Caco-2 (cell line): ENCODE measurements around the gene PRKAA1. TPM values are rescaled to one million over a fixed set of nuclear protein-coding genes. Genes with fewer than 3 reads are reported as not detected.

ENCODE experiments used
- BruUV-seq: library from RNA; stranded (reverse); fragments of 400-500 nt; replicated peaks from 2 replicates; lab custom pipeline; 2021; lab: Mats Ljungman, UMichigan
- CTCF ChIA-PET: fragments of 300-600 bp; sonication (Branson Sonifier 250); formaldehyde crosslinking; loops from one replicate; lab custom pipeline; 2022; ENCODE audit warnings: antibody characterized with exemption; lab: Charles Lee
- POLR2A ChIA-PET: fragments of 300-600 bp; sonication (Branson Sonifier 250); formaldehyde crosslinking; loops from one replicate; lab custom pipeline; 2022; ENCODE audit warnings: antibody characterized with exemption; lab: Charles Lee
- DNase-seq, 2 experiments: peaks; one replicate each; pipeline versions ENCODE4 v3.0.0 to v3.0.0-alpha.2; 2020 to 2022
- H3K27me3 ChIP-seq: replicated peaks from 2 replicates; pipeline ENCODE4 v1.6.0; 2011; ENCODE audit warnings: low read length; ENCODE audit not compliant: control insufficient read depth, insufficient read depth
- H3K36me3 ChIP-seq: 2 replicates; pipeline ENCODE4 v1.5.1; 2011; ENCODE audit warnings: low read length; ENCODE audit not compliant: control insufficient read depth, insufficient read depth
- H3K4me1 ChIP-seq: fragments of 250-450 bp; sonication (Bioruptor Pico); 2 replicates; pipeline ENCODE4 v1.5.1; 2020; ENCODE audit warnings: mild to moderate bottlenecking
- H3K4me3 ChIP-seq: 2 replicates; pipeline ENCODE4 v1.5.1; 2011; ENCODE audit warnings: low read depth, mild to moderate bottlenecking, control low read depth, low read length
- H3K9me3 ChIP-seq: fragments of 250-450 bp; sonication (Bioruptor Pico); 2 replicates; pipeline ENCODE4 v1.5.1; 2020; ENCODE audit warnings: mild to moderate bottlenecking, moderate library complexity
- H3K27ac Mint-ChIP-seq: one replicate; pipeline ENCODE4 v1.8.0; 2022; ENCODE audit warnings: mixed read lengths; ENCODE audit not compliant: unreplicated experiment
- H3K27me3 Mint-ChIP-seq: one replicate; pipeline ENCODE4 v1.8.0; 2022; ENCODE audit warnings: mixed read lengths; ENCODE audit not compliant: insufficient read depth, unreplicated experiment
- H3K36me3 Mint-ChIP-seq: one replicate; pipeline ENCODE4 v1.8.0; 2022; ENCODE audit warnings: mild to moderate bottlenecking, mixed read lengths; ENCODE audit not compliant: insufficient read depth, unreplicated experiment
- H3K4me1 Mint-ChIP-seq: one replicate; pipeline ENCODE4 v1.8.0; 2022; ENCODE audit warnings: low read depth, mixed read lengths; ENCODE audit not compliant: unreplicated experiment
- H3K4me3 Mint-ChIP-seq: one replicate; pipeline ENCODE4 v1.8.0; 2022; ENCODE audit warnings: mild to moderate bottlenecking, moderate library complexity, mixed read lengths; ENCODE audit not compliant: unreplicated experiment
- H3K9me3 Mint-ChIP-seq: one replicate; pipeline ENCODE4 v1.8.0; 2022; ENCODE audit warnings: mixed read lengths; ENCODE audit not compliant: unreplicated experiment
- CTCF ChIP-seq, 2 experiments: fragments of 200-600 bp in 1 of 2; IDR thresholded peaks; 1 replicate in 1 of 2; 2 replicates in 1 of 2; pipeline versions ENCODE4 v1.5.1 to v1.8.0; 2011 to 2022; ENCODE audit warnings: antibody characterized with exemption in 1 of 2, control low read depth in 1 of 2, inconsistent platforms in 1 of 2, low read depth in 1 of 2, low read length in 1 of 2, mild to moderate bottlenecking in 1 of 2, moderate library complexity in 1 of 2; ENCODE audit not compliant: insufficient read depth in 1 of 2, severe bottlenecking in 1 of 2, unreplicated experiment in 1 of 2
- intact Hi-C: fragments of 100-400 bp; cut with micrococcal nuclease; formaldehyde crosslinking; loops from one replicate; pipeline ENCODE4 v1.10.0; 2022; ENCODE audit not compliant: unreplicated experiment
- total RNA-seq: library from RNA; stranded (reverse); gene quantifications from 2 replicates; pipeline ENCODE4 v1.2.3, GENCODE V29; 2022

PRKAA1 gene
- total RNA-seq, 1 experiment from 2014 or later: 64.6 TPM

- Histone ChIP-seq H3K9me3 (peaks cover 8% of the 10 kb centered on the region; the same call in 1 of the 2 replicates), H3K36me3 (0 out of 2 replicates have a peak, but pooled peaks cover 1% of the 10 kb centered on the region), H3K4me1 (peaks cover 46% of the 10 kb centered on the region), H3K27me3 (no peaks in the 10 kb centered on the region), H3K4me3 (no peak overlapping the region)
- peak; percentile 80 to 90 for DNase-seq
- H3K4me1 Mint-ChIP-seq: peaks cover 31% of the 10 kb centered on the region
- CTCF ChIA-PET: interaction anchor here (0.6 to 1.3 kb wide), 4 partner anchors 9 to 29 kb away, joined by 3 to 4 read pairs (median 3); no protein-coding TSS in a partner anchor
- peaks cover 16% of the 10 kb centered on the region for H3K9me3 Mint-ChIP-seq
- H3K27ac Mint-ChIP-seq: peak overlapping the region; percentile 67
- H3K36me3 Mint-ChIP-seq: peaks cover 35% of the 10 kb centered on the region
- no peaks in the 10 kb centered on the region for H3K27me3 Mint-ChIP-seq
- no TSS peak for BruUV-seq
- peak overlapping the region; percentile 61 for H3K4me3 Mint-ChIP-seq
- POLR2A ChIA-PET: interaction anchor here (0.7 to 1.0 kb wide), 2 partner anchors 14 to 52 kb away, joined by 3 to 5 read pairs; partner anchors contain the start of gene PRKAA1
- no peak for TF ChIP-seq CTCF (IDR thresholded peaks at IDR 0.05; ENCODE audit: insufficient read depth in 1 of 2, low read depth in 1 of 2, low read length in 1 of 2, severe bottlenecking in 1 of 2, unreplicated experiment in 1 of 2)
- intact Hi-C loops: loop anchor here (1.0 to 2.0 kb wide), 3 partner anchors 14 to 743 kb away; partner anchors contain the start of genes PRKAA1 and TTC33
Measured at GRCh38 chr5:40784027-40784653, 14.0 kb downstream of the PRKAA1 start.

GRCh38 chr5:40781843-40782409 lies 16.2 kb downstream of the PRKAA1 start:
- 0 out of 2 replicates have a peak, but pooled peaks cover 1% of the 10 kb centered on the region for H3K36me3 ChIP-seq
- POLR2A ChIA-PET: no interaction called here
- CTCF ChIA-PET: no interaction called here
- BruUV-seq: no TSS peak
- peaks cover 23% of the 10 kb centered on the region for H3K36me3 Mint-ChIP-seq
- intact Hi-C loops: no loop called here
- H3K4me3 Mint-ChIP-seq: no peak overlapping the region
- no peak for DNase-seq
- no peak overlapping the region for H3K27ac Mint-ChIP-seq
- no peaks in the 10 kb centered on the region for H3K9me3 ChIP-seq
- TF ChIP-seq CTCF (IDR thresholded peaks at IDR 0.05; ENCODE audit: insufficient read depth in 1 of 2, low read depth in 1 of 2, low read length in 1 of 2, severe bottlenecking in 1 of 2, unreplicated experiment in 1 of 2): no peak
- H3K4me3 ChIP-seq: no peak overlapping the region
- no peaks in the 10 kb centered on the region for H3K27me3 ChIP-seq
- H3K4me1 Mint-ChIP-seq: peaks cover 31% of the 10 kb centered on the region
- no peaks in the 10 kb centered on the region for H3K27me3 Mint-ChIP-seq
- peaks cover 46% of the 10 kb centered on the region for H3K4me1 ChIP-seq
- peaks cover 9% of the 10 kb centered on the region for H3K9me3 Mint-ChIP-seq

- POLR2A ChIA-PET: no interaction called here
- no peaks in the 10 kb centered on the region for H3K9me3 ChIP-seq
- no peak for TF ChIP-seq CTCF (IDR thresholded peaks at IDR 0.05; ENCODE audit: insufficient read depth in 1 of 2, low read depth in 1 of 2, low read length in 1 of 2, severe bottlenecking in 1 of 2, unreplicated experiment in 1 of 2)
- H3K4me3 Mint-ChIP-seq: no peak overlapping the region
- no peaks in the 10 kb centered on the region for H3K27me3 ChIP-seq
- peaks cover 7% of the 10 kb centered on the region for H3K9me3 Mint-ChIP-seq
- peaks cover 52% of the 10 kb centered on the region for H3K4me1 ChIP-seq
- no TSS peak for BruUV-seq
- peaks cover 36% of the 10 kb centered on the region for H3K4me1 Mint-ChIP-seq
- intact Hi-C loops: no loop called here
- CTCF ChIA-PET: no interaction called here
- no peak overlapping the region for H3K27ac Mint-ChIP-seq
- H3K36me3 Mint-ChIP-seq: peaks cover 22% of the 10 kb centered on the region
- 0 out of 2 replicates have a peak, but pooled peaks cover 1% of the 10 kb centered on the region for H3K36me3 ChIP-seq
- DNase-seq: no peak
- no peaks in the 10 kb centered on the region for H3K27me3 Mint-ChIP-seq
- no peak overlapping the region for H3K4me3 ChIP-seq
Measured at GRCh38 chr5:40780858-40781257, 17.3 kb downstream of the PRKAA1 start.
